ENCODE data around the gene ZNF367. TPM values are rescaled to one million over a fixed set of nuclear protein-coding genes. Genes with fewer than 3 reads are reported as not detected.
"Not testable (repeated sequence)": the region's sequence is repeated elsewhere in the genome, so short reads cannot be mapped to it uniquely, and the experiment has no call there.

The ZNF367 gene
- total RNA-seq, 5 donors from 2014 or later (not counting 1 experiment from before 2014, with no cell fraction given): 3.7 to 6.2 (median 5.8) TPM

DNA sequence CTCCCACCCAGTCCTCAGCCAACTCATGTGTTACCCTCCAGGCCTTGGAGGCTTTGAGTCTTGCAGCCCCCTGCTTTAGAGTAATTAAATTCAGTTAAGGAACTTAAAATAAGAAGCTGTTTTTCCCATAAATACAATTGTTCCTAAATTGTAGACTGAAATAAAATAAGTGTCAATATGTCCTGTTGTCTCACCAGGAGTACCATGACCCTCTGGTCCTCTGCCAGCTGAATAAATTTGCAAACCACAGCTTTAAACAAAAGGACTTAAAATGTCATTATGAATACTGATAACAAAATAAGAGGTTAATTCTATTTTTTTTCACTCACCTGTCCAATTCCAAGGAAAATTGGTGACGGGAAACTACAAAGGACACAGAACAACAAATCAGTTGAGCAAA is 50.2 kb downstream of the ZNF367 start:
- H3K9me3 Mint-ChIP-seq: no peaks in the 10 kb centered on the region
- ChIA-PET CTCF (no interaction called here), POLR2A (interaction anchor here in 1 of 2 donors (0.6 kb wide), 1 partner anchor 34 kb away, joined by 3 read pairs; no protein-coding TSS in a partner anchor)
- Histone ChIP-seq H3K4me1 (ENCODE audit: control insufficient read depth in 1 of 2, extremely low read depth in 1 of 2, insufficient read depth in 2 of 2, low read length in 2 of 2) (no peaks in the 10 kb centered on the region), H3K4me3 (ENCODE audit: control insufficient read depth in 1 of 2, extremely low read depth in 1 of 2, low read length in 1 of 2) (no peak overlapping the region), H3K27ac (ENCODE audit: low read length) (no peak overlapping the region), H3K27me3 (replicated peaks in 1 of 2; ENCODE audit: control insufficient read depth in 2 of 2, extremely low read depth in 1 of 2, insufficient read depth in 2 of 2, low read length in 1 of 2) (no peaks in the 10 kb centered on the region), H3K36me3 (ENCODE audit: control insufficient read depth in 2 of 2, extremely low read depth in 1 of 2, insufficient read depth in 1 of 2, low read length in 1 of 2) (peaks cover 0 to 7% of the 10 kb centered on the region in 2 donors), H3K9me3 (no peaks in the 10 kb centered on the region)
- H3K27ac Mint-ChIP-seq: no peak overlapping the region
- no CpG with 5 or more reads among the region's 1 CpG for WGBS (ENCODE audit: insufficient coverage)
- H3K36me3 Mint-ChIP-seq: peaks cover 20% of the 10 kb centered on the region
- peaks cover 0 to 2% (median 0%) of the 10 kb centered on the region in 3 donors for H3K4me1 Mint-ChIP-seq
- ATAC-seq (replicated peaks in 1 of 4) (no peak), DNase-seq (no peak)
- H3K27me3 Mint-ChIP-seq: no peaks in the 10 kb centered on the region
- no peak overlapping the region for H3K4me3 Mint-ChIP-seq

DNA sequence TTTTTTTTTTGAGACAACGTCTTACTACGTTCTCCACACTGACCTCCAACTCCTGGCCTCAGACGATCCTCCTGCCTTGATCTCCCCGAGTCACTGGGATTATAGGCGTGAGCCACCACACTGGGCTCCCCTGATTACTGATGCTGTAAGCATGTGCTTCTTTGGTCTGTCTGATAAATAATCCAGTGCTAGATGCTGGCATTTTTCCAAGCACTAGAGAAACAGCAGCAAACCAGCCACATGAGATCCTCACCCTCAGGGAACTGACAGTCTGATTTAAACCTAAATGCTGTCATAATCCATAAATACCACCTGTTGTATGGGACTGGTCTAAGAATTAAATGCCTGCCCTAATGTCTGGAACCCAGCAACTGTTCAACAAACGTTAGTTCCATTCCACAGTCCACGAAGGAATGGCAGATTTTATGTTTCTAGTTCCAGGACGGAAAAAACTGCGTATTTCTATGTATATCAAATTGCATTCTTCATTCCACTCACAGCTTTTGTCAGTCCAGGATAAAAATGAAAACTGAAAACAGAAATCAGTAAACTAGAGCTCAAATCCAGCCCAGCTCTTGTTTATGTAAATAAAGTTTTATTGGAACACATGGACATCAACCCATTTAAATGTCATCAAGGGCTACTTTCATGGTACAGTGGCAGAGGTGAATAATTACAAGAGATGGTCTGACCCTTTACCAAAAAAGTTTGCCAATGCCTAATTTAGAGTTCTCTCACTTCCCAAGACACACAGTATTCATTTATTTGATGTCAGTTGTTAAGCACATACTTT is 54.8 kb downstream of the ZNF367 start:
- H3K9me3 ChIP-seq: no peaks in the 10 kb centered on the region
- Mint-ChIP-seq H3K4me3 (no peak overlapping the region), H3K27me3 (no peaks in the 10 kb centered on the region), H3K36me3 (peaks cover 43% of the 10 kb centered on the region), H3K27ac (no peak overlapping the region), H3K9me3 (no peaks in the 10 kb centered on the region), H3K4me1 (no peaks in the 10 kb centered on the region)
- ChIA-PET CTCF (interaction anchor here in 1 of 2 donors (0.7 kb wide), 1 partner anchor 131 kb away, joined by 4 read pairs; no protein-coding TSS in a partner anchor), POLR2A (no interaction called here)
- no peak for DNase-seq
- ATAC-seq (replicated peaks in 1 of 4): no peak
- H3K27me3 ChIP-seq (replicated peaks in 1 of 2; ENCODE audit: control insufficient read depth in 2 of 2, extremely low read depth in 1 of 2, insufficient read depth in 2 of 2, low read length in 1 of 2): no peaks in the 10 kb centered on the region
- 100% methylated on average over 7 of the region's 9 CpGs for WGBS (ENCODE audit: insufficient coverage)
- H3K4me3 ChIP-seq (ENCODE audit: control insufficient read depth in 1 of 2, extremely low read depth in 1 of 2, low read length in 1 of 2): no peak overlapping the region
- H3K4me1 ChIP-seq (ENCODE audit: control insufficient read depth in 1 of 2, extremely low read depth in 1 of 2, insufficient read depth in 2 of 2, low read length in 2 of 2): no peaks in the 10 kb centered on the region
- peaks cover 0 to 9% of the 10 kb centered on the region in 2 donors for H3K36me3 ChIP-seq (ENCODE audit: control insufficient read depth in 2 of 2, extremely low read depth in 1 of 2, insufficient read depth in 1 of 2, low read length in 1 of 2)
- no peak overlapping the region for H3K27ac ChIP-seq (ENCODE audit: low read length)

DNA sequence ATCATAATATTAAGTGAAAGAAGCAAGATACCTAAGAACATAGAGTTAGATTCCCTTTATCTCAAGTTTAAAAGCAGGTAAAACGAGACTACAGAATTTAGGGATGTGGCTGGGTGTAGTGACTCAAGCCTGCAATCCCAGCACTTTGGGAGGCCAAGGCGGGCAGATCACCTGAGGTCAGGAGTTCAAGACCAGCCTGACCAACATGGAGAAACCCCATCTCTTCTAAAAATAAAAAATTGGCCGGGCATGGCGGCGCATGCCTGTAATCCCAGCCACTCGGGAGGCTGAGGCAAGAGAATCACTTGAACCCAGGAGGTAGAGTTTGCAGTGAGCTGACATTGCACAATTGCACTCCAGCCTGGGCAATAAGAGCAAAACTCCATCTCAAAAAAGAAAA is 56.1 kb downstream of the ZNF367 start:
- H3K36me3 ChIP-seq (ENCODE audit: control insufficient read depth in 2 of 2, extremely low read depth in 1 of 2, insufficient read depth in 1 of 2, low read length in 1 of 2); DNase-seq; H3K27ac ChIP-seq (ENCODE audit: low read length); H3K9me3 ChIP-seq; H3K4me3 Mint-ChIP-seq; H3K4me1 ChIP-seq (ENCODE audit: control insufficient read depth in 1 of 2, extremely low read depth in 1 of 2, insufficient read depth in 2 of 2, low read length in 2 of 2); H3K27me3 Mint-ChIP-seq; H3K27ac Mint-ChIP-seq; H3K9me3 Mint-ChIP-seq; H3K4me3 ChIP-seq (ENCODE audit: control insufficient read depth in 1 of 2, extremely low read depth in 1 of 2, low read length in 1 of 2); CTCF ChIA-PET; H3K27me3 ChIP-seq (replicated peaks in 1 of 2; ENCODE audit: control insufficient read depth in 2 of 2, extremely low read depth in 1 of 2, insufficient read depth in 2 of 2, low read length in 1 of 2); H3K4me1 Mint-ChIP-seq; ATAC-seq (replicated peaks in 1 of 4): not testable (repeated sequence)
- no CpG with 5 or more reads among the region's 6 CpGs for WGBS (ENCODE audit: insufficient coverage)
- POLR2A ChIA-PET: interaction anchor here in 1 of 2 donors (0.6 kb wide), 1 partner anchor 50 kb away, joined by 4 read pairs; no protein-coding TSS in a partner anchor
- H3K36me3 Mint-ChIP-seq: peaks cover 49% of the 10 kb centered on the region

GRCh38 chr9:96361668-96362067 is 56.5 kb downstream of the ZNF367 start:
- no peak overlapping the region for H3K4me3 ChIP-seq (ENCODE audit: control insufficient read depth in 1 of 2, extremely low read depth in 1 of 2, low read length in 1 of 2)
- POLR2A ChIA-PET: no interaction called here
- H3K36me3 ChIP-seq (ENCODE audit: control insufficient read depth in 2 of 2, extremely low read depth in 1 of 2, insufficient read depth in 1 of 2, low read length in 1 of 2): peaks cover 0 to 9% of the 10 kb centered on the region in 2 donors
- DNase-seq (no peak), ATAC-seq (replicated peaks in 1 of 4) (no peak)
- no peaks in the 10 kb centered on the region for H3K9me3 ChIP-seq
- Mint-ChIP-seq H3K36me3 (peaks cover 50% of the 10 kb centered on the region), H3K4me1 (no peaks in the 10 kb centered on the region), H3K9me3 (no peaks in the 10 kb centered on the region), H3K27ac (no peak overlapping the region), H3K27me3 (no peaks in the 10 kb centered on the region), H3K4me3 (no peak overlapping the region)
- no peak overlapping the region for H3K27ac ChIP-seq (ENCODE audit: low read length)
- H3K4me1 ChIP-seq (ENCODE audit: control insufficient read depth in 1 of 2, extremely low read depth in 1 of 2, insufficient read depth in 2 of 2, low read length in 2 of 2): no peaks in the 10 kb centered on the region
- 100% methylated on average over 2 of the region's 6 CpGs for WGBS (ENCODE audit: insufficient coverage)
- CTCF ChIA-PET: interaction anchor here in 1 of 2 donors (0.6 kb wide), 1 partner anchor 17 kb away, joined by 8 read pairs; no protein-coding TSS in a partner anchor
- no peaks in the 10 kb centered on the region for H3K27me3 ChIP-seq (replicated peaks in 1 of 2; ENCODE audit: control insufficient read depth in 2 of 2, extremely low read depth in 1 of 2, insufficient read depth in 2 of 2, low read length in 1 of 2)

- Mint-ChIP-seq H3K9me3 (no peaks in the 10 kb centered on the region), H3K4me3 (no peak overlapping the region), H3K4me1 (no peaks in the 10 kb centered on the region), H3K27me3 (no peaks in the 10 kb centered on the region), H3K27ac (no peak overlapping the region), H3K36me3 (peaks cover 50% of the 10 kb centered on the region)
- no peak overlapping the region for H3K4me3 ChIP-seq (ENCODE audit: control insufficient read depth in 1 of 2, extremely low read depth in 1 of 2, low read length in 1 of 2)
- CTCF ChIA-PET: no interaction called here
- POLR2A ChIA-PET: no interaction called here
- H3K4me1 ChIP-seq (ENCODE audit: control insufficient read depth in 1 of 2, extremely low read depth in 1 of 2, insufficient read depth in 2 of 2, low read length in 2 of 2): no peaks in the 10 kb centered on the region
- H3K27me3 ChIP-seq (replicated peaks in 1 of 2; ENCODE audit: control insufficient read depth in 2 of 2, extremely low read depth in 1 of 2, insufficient read depth in 2 of 2, low read length in 1 of 2): no peaks in the 10 kb centered on the region
- DNase-seq: no peak
- H3K36me3 ChIP-seq (ENCODE audit: control insufficient read depth in 2 of 2, extremely low read depth in 1 of 2, insufficient read depth in 1 of 2, low read length in 1 of 2): peaks cover 0 to 9% of the 10 kb centered on the region in 2 donors
- H3K9me3 ChIP-seq: no peaks in the 10 kb centered on the region
- WGBS (ENCODE audit: insufficient coverage): no CpG with 5 or more reads among the region's 2 CpGs
- H3K27ac ChIP-seq (ENCODE audit: low read length): no peak overlapping the region
- ATAC-seq (replicated peaks in 1 of 4): no peak
Measured at GRCh38 chr9:96360976-96361375, 57.2 kb downstream of the ZNF367 start.

- H3K27me3 ChIP-seq (replicated peaks in 1 of 2; ENCODE audit: control insufficient read depth in 2 of 2, extremely low read depth in 1 of 2, insufficient read depth in 2 of 2, low read length in 1 of 2); H3K27me3 Mint-ChIP-seq; POLR2A ChIA-PET; H3K4me3 ChIP-seq (ENCODE audit: control insufficient read depth in 1 of 2, extremely low read depth in 1 of 2, low read length in 1 of 2); H3K9me3 ChIP-seq; H3K9me3 Mint-ChIP-seq; H3K27ac Mint-ChIP-seq; CTCF ChIA-PET; H3K4me3 Mint-ChIP-seq; H3K4me1 ChIP-seq (ENCODE audit: control insufficient read depth in 1 of 2, extremely low read depth in 1 of 2, insufficient read depth in 2 of 2, low read length in 2 of 2); DNase-seq; ATAC-seq (replicated peaks in 1 of 4); H3K27ac ChIP-seq (ENCODE audit: low read length); H3K36me3 ChIP-seq (ENCODE audit: control insufficient read depth in 2 of 2, extremely low read depth in 1 of 2, insufficient read depth in 1 of 2, low read length in 1 of 2); H3K4me1 Mint-ChIP-seq: not testable (repeated sequence)
- WGBS (ENCODE audit: insufficient coverage): no CpG with 5 or more reads among the region's 6 CpGs
- peaks cover 52% of the 10 kb centered on the region for H3K36me3 Mint-ChIP-seq
Measured at GRCh38 chr9:96360523-96360922, 57.6 kb downstream of the ZNF367 start.
